GM06990 (cell line): ENCODE measurements around the gene RNASET2.

ENCODE experiments used
- DNase-seq: peaks from one replicate; pipeline ENCODE4 v3.0.0-alpha.2; 2011; ENCODE audit not compliant: insufficient read length; ENCODE audit errors: extremely low read depth
- H3K27me3 ChIP-seq: replicated peaks from 2 replicates; pipeline ENCODE4 v1.6.0; 2011; ENCODE audit warnings: low read length; ENCODE audit not compliant: control insufficient read depth, insufficient read depth
- H3K36me3 ChIP-seq: 2 replicates; pipeline ENCODE4 v1.5.1; 2011; ENCODE audit warnings: low read length; ENCODE audit not compliant: control insufficient read depth, insufficient read depth
- H3K4me3 ChIP-seq: replicated peaks from 2 replicates; pipeline ENCODE4 v1.5.1; 2011; ENCODE audit warnings: low read depth, mild to moderate bottlenecking, control low read depth, low read length
- TF ChIP-seq, protein P1 (sequence below): IDR thresholded peaks from 2 replicates; pipeline ENCODE4 v1.5.1; 2011; ENCODE audit warnings: low read length, control low read depth, mild to moderate bottlenecking, inconsistent platforms; ENCODE audit not compliant: insufficient read depth, poor library complexity, severe bottlenecking

The RNASET2 gene

GRCh38 chr6:166927240-166927934, 29.0 kb downstream of the RNASET2 start:
- no peak for DNase-seq
- TF ChIP-seq, protein P1, sequence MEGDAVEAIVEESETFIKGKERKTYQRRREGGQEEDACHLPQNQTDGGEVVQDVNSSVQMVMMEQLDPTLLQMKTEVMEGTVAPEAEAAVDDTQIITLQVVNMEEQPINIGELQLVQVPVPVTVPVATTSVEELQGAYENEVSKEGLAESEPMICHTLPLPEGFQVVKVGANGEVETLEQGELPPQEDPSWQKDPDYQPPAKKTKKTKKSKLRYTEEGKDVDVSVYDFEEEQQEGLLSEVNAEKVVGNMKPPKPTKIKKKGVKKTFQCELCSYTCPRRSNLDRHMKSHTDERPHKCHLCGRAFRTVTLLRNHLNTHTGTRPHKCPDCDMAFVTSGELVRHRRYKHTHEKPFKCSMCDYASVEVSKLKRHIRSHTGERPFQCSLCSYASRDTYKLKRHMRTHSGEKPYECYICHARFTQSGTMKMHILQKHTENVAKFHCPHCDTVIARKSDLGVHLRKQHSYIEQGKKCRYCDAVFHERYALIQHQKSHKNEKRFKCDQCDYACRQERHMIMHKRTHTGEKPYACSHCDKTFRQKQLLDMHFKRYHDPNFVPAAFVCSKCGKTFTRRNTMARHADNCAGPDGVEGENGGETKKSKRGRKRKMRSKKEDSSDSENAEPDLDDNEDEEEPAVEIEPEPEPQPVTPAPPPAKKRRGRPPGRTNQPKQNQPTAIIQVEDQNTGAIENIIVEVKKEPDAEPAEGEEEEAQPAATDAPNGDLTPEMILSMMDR: no peak
- no peaks in the 10 kb centered on the region for H3K27me3 ChIP-seq
- H3K36me3 ChIP-seq: peaks cover 23% of the 10 kb centered on the region
- H3K4me3 ChIP-seq: no peak overlapping the region

DNA sequence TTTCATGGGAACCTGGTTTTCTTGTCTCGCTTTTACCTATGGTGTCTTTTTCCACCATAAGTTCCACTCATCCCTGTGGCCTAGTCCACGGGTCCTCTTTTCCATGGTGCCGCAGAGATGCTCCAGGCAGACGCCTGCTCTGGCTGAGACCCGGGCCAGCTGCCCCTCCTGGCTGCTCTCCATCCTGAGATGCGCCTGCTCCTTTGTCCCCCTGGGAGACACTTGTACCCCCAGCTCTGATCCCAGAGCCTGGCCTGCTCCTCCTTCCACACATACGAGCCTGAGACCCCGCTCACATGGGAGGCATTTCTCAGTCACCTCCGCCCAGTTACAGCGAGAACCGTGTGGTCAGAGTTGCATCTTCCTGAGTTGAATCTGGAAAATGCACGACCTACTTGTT, 29.6 kb downstream of the RNASET2 start:
- Histone ChIP-seq H3K36me3 (peaks cover 23% of the 10 kb centered on the region), H3K4me3 (no peak overlapping the region), H3K27me3 (no peaks in the 10 kb centered on the region)
- DNase-seq: no peak
- TF ChIP-seq, protein P1: no peak

GRCh38 chr6:166925141-166925996, 31.0 kb downstream of the RNASET2 start:
- DNase-seq: no peak
- no peak overlapping the region for H3K4me3 ChIP-seq
- TF ChIP-seq, protein P1: no peak
- peaks cover 16% of the 10 kb centered on the region for H3K36me3 ChIP-seq
- H3K27me3 ChIP-seq: no peaks in the 10 kb centered on the region

GRCh38 chr6:166924531-166924930, 31.8 kb downstream of the RNASET2 start:
- Histone ChIP-seq H3K36me3 (peaks cover 12% of the 10 kb centered on the region), H3K27me3 (no peaks in the 10 kb centered on the region), H3K4me3 (no peak overlapping the region)
- TF ChIP-seq, protein P1: no peak
- DNase-seq: no peak

GRCh38 chr6:166922937-166923336, 33.4 kb downstream of the RNASET2 start:
- TF ChIP-seq, protein P1: no peak
- Histone ChIP-seq H3K4me3 (no peak overlapping the region), H3K27me3 (no peaks in the 10 kb centered on the region), H3K36me3 (peaks cover 4% of the 10 kb centered on the region)
- DNase-seq: no peak
